ENCODE results near the gene CD52. TPM values are rescaled to one million over a fixed set of nuclear protein-coding genes. Genes with fewer than 3 reads are reported as not detected.

Gene CD52
- total and polyA plus RNA-seq, 2 of the 13 experiments (the other 11 are each of a cell fraction or from before 2014, with no cell fraction given): 0.32 TPM; not detected in 1

- TF ChIP-seq, protein P1, sequence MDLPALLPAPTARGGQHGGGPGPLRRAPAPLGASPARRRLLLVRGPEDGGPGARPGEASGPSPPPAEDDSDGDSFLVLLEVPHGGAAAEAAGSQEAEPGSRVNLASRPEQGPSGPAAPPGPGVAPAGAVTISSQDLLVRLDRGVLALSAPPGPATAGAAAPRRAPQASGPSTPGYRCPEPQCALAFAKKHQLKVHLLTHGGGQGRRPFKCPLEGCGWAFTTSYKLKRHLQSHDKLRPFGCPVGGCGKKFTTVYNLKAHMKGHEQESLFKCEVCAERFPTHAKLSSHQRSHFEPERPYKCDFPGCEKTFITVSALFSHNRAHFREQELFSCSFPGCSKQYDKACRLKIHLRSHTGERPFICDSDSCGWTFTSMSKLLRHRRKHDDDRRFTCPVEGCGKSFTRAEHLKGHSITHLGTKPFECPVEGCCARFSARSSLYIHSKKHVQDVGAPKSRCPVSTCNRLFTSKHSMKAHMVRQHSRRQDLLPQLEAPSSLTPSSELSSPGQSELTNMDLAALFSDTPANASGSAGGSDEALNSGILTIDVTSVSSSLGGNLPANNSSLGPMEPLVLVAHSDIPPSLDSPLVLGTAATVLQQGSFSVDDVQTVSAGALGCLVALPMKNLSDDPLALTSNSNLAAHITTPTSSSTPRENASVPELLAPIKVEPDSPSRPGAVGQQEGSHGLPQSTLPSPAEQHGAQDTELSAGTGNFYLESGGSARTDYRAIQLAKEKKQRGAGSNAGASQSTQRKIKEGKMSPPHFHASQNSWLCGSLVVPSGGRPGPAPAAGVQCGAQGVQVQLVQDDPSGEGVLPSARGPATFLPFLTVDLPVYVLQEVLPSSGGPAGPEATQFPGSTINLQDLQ (CRISPR knock-in tag; IDR thresholded peaks at IDR 0.05): no peak; the same call in 1 of the 2 replicates
- TF ChIP-seq ZNF674 (CRISPR knock-in tag; IDR thresholded peaks at IDR 0.05; ENCODE audit: low read depth) (no peak), ZNF34 (CRISPR knock-in tag; IDR thresholded peaks at IDR 0.05; ENCODE audit: borderline replicate concordance) (0 out of 2 replicates have a peak, but pooled peaks have one; percentile 86), SALL1 (CRISPR knock-in tag; IDR thresholded peaks at IDR 0.05) (peak; percentile 97), ZNF773 (CRISPR knock-in tag; IDR thresholded peaks at IDR 0.05; ENCODE audit: borderline replicate concordance) (no peak), RARA (CRISPR knock-in tag; IDR thresholded peaks at IDR 0.05) (peak; percentile 90), ZNF383 (CRISPR knock-in tag; IDR thresholded peaks at IDR 0.05; ENCODE audit: borderline replicate concordance) (0 out of 2 replicates have a peak, but pooled peaks have one; percentile 9), LCORL (IDR thresholded peaks at IDR 0.05) (0 out of 2 replicates have a peak, but pooled peaks have one; percentile 38), LCORL (CRISPR knock-in tag; IDR thresholded peaks at IDR 0.05) (peak; percentile 97), ISX (CRISPR knock-in tag; conservative IDR thresholded peaks at IDR 0.05) (no peak), NPAS2 (CRISPR knock-in tag; IDR thresholded peaks at IDR 0.05; ENCODE audit: borderline replicate concordance) (no peak), TAF1 (CRISPR knock-in tag; IDR thresholded peaks at IDR 0.05) (0 out of 2 replicates have a peak, but pooled peaks have one; percentile 31), RBAK (CRISPR knock-in tag; IDR thresholded peaks at IDR 0.05) (0 out of 2 replicates have a peak, but pooled peaks have one; percentile 35), EZH2 (conservative IDR thresholded peaks at IDR 0.05; ENCODE audit: low read depth, low read length) (no peak)
- TF ChIP-seq, protein P2, sequence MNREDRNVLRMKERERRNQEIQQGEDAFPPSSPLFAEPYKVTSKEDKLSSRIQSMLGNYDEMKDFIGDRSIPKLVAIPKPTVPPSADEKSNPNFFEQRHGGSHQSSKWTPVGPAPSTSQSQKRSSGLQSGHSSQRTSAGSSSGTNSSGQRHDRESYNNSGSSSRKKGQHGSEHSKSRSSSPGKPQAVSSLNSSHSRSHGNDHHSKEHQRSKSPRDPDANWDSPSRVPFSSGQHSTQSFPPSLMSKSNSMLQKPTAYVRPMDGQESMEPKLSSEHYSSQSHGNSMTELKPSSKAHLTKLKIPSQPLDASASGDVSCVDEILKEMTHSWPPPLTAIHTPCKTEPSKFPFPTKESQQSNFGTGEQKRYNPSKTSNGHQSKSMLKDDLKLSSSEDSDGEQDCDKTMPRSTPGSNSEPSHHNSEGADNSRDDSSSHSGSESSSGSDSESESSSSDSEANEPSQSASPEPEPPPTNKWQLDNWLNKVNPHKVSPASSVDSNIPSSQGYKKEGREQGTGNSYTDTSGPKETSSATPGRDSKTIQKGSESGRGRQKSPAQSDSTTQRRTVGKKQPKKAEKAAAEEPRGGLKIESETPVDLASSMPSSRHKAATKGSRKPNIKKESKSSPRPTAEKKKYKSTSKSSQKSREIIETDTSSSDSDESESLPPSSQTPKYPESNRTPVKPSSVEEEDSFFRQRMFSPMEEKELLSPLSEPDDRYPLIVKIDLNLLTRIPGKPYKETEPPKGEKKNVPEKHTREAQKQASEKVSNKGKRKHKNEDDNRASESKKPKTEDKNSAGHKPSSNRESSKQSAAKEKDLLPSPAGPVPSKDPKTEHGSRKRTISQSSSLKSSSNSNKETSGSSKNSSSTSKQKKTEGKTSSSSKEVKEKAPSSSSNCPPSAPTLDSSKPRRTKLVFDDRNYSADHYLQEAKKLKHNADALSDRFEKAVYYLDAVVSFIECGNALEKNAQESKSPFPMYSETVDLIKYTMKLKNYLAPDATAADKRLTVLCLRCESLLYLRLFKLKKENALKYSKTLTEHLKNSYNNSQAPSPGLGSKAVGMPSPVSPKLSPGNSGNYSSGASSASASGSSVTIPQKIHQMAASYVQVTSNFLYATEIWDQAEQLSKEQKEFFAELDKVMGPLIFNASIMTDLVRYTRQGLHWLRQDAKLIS (CRISPR knock-in tag; IDR thresholded peaks at IDR 0.05): no peak
- TF ChIP-seq, protein P3, sequence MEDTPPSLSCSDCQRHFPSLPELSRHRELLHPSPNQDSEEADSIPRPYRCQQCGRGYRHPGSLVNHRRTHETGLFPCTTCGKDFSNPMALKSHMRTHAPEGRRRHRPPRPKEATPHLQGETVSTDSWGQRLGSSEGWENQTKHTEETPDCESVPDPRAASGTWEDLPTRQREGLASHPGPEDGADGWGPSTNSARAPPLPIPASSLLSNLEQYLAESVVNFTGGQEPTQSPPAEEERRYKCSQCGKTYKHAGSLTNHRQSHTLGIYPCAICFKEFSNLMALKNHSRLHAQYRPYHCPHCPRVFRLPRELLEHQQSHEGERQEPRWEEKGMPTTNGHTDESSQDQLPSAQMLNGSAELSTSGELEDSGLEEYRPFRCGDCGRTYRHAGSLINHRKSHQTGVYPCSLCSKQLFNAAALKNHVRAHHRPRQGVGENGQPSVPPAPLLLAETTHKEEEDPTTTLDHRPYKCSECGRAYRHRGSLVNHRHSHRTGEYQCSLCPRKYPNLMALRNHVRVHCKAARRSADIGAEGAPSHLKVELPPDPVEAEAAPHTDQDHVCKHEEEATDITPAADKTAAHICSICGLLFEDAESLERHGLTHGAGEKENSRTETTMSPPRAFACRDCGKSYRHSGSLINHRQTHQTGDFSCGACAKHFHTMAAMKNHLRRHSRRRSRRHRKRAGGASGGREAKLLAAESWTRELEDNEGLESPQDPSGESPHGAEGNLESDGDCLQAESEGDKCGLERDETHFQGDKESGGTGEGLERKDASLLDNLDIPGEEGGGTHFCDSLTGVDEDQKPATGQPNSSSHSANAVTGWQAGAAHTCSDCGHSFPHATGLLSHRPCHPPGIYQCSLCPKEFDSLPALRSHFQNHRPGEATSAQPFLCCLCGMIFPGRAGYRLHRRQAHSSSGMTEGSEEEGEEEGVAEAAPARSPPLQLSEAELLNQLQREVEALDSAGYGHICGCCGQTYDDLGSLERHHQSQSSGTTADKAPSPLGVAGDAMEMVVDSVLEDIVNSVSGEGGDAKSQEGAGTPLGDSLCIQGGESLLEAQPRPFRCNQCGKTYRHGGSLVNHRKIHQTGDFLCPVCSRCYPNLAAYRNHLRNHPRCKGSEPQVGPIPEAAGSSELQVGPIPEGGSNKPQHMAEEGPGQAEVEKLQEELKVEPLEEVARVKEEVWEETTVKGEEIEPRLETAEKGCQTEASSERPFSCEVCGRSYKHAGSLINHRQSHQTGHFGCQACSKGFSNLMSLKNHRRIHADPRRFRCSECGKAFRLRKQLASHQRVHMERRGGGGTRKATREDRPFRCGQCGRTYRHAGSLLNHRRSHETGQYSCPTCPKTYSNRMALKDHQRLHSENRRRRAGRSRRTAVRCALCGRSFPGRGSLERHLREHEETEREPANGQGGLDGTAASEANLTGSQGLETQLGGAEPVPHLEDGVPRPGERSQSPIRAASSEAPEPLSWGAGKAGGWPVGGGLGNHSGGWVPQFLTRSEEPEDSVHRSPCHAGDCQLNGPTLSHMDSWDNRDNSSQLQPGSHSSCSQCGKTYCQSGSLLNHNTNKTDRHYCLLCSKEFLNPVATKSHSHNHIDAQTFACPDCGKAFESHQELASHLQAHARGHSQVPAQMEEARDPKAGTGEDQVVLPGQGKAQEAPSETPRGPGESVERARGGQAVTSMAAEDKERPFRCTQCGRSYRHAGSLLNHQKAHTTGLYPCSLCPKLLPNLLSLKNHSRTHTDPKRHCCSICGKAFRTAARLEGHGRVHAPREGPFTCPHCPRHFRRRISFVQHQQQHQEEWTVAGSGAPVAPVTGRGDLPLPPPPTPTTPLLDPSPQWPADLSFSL (CRISPR knock-in tag; IDR thresholded peaks at IDR 0.05): no peak; the same call in 1 of the 2 replicates
Observed at GRCh38 chr1:26350701-26351589, 33.2 kb downstream of the CD52 start (continued).

Data from HepG2 (cell line).